ENCODE results near the gene ZSCAN5A.
"Not testable (repeated sequence)": the region's sequence is repeated elsewhere in the genome, so short reads cannot be mapped to it uniquely, and the experiment has no call there.

ZSCAN5A gene

GRCh38 chr19:56314018-56314380, 640 bp downstream of the ZSCAN5A start:
- DNase-seq, result no peak

DNA sequence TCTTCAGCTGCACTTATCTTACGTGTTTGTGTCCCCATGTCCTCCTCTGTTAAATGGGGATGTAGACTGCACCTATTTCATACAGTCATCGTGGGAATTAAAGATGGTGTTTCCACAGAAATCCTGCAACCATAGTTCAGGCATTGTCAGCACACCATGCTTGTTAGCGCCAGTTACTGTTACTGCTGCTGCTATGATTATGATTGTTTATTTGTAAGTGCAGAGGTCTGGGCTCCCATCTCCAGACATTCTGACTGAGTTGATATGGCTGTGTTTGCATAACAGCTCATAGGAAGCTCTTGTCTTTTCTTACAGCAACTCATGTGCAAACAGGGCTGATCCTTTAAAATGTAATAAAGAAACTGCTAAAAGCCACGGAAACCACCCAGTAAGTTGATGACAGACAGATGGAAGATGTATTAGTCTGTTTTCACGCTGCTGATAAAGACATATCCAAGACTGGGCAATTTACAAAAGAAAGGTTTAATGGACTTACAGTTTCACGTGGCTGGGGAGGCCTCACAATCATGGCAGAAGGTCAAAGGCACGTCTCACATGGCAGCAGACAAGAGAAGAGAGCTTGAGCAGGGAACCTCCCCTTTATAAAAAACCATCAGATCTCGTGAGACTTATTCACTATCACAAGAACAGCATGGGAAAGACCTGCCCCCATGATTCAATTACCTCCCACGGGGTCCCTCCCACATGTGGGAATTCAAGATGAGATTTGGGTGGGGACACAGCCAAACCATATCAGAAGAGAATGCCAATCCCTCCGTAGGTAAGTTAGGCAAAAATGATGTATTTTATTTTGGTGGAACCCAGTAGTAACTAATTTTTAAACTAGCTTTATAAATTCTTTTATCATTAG, 1.6 kb downstream of the ZSCAN5A start:
- DNase-seq, result no peak

DNA sequence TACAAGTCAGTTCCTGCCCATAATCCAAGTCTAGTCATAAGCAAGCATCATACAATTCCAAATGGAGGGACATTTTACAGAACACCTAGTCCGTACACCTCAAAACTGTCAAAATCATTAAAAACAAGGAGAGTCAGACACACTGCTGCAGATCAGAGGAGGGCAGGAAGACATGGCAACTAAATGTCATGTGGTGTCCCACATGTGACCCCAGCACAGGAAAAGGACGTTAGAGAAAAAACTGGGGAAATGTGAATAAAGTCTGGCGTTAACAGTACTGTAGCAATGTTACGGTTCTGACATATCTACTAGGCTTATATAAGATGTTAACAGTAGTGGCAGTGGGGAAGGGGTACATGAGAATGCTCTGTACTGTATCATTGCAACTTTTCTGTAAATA, 2.3 kb downstream of the ZSCAN5A start:
- no peak for DNase-seq

DNA sequence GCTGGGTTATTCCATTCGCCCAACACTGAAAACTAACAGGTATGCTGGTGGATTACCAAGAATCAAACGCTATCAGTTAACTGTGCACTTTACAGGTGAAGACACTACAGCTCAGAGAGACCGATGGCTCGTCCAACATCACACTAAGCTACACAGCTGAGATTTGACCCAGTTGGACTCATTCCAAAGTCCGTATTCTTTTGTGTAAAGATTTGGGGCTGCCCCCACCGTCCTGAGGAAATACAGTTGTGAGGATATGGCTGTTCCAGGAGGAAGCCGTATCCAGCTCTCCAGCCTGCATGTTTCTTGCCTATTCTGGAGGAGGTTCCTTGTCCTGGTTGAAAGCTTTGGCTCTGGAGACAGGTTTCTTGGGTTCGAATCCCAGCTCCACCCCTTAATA, 4.2 kb downstream of the ZSCAN5A start:
- no peak for DNase-seq

- DNase-seq, result peak; percentile 48
Measured at GRCh38 chr19:56309511-56310185, 5.0 kb downstream of the ZSCAN5A start.

- DNase-seq, result no peak
Measured at GRCh38 chr19:56308792-56309191, 5.8 kb downstream of the ZSCAN5A start.

DNA sequence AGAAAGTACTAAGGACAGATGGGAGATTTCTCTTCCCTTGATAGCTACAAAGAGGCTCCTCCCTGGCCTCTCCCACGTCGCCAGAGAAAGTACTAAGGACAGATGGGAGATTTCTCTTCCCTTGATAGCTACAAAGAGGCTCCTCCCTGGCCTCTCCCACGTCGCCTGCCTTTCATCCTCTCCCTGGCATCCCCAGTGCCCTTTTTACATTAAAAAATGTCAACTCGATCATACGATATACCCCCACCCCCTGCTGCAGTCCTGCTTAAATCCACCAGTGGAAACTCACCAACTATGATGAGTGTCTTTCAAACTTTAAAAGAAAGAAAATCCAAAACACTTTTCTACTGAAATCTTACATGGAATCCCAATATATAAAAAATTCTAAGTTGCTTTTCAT, 7.6 kb downstream of the ZSCAN5A start:
- not testable (repeated sequence) for DNase-seq

DNA sequence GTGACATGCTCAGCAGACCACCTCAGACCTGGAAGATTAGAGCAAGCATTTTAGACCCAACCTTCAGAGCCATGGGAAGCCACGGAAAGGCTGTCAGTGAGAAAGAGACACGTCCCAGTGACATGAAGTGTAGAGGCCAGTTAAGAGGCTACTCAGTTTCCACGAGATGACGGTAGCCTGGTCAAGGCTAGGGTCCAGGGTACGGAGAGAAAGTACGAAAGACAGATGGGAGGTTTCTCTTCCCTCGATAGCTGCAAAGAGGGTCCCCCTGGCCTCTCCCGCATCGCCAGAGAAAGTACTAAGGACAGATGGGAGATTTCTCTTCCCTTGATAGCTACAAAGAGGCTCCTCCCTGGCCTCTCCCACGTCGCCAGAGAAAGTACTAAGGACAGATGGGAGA, 8.6 kb downstream of the ZSCAN5A start:
- DNase-seq, result no peak

DNA sequence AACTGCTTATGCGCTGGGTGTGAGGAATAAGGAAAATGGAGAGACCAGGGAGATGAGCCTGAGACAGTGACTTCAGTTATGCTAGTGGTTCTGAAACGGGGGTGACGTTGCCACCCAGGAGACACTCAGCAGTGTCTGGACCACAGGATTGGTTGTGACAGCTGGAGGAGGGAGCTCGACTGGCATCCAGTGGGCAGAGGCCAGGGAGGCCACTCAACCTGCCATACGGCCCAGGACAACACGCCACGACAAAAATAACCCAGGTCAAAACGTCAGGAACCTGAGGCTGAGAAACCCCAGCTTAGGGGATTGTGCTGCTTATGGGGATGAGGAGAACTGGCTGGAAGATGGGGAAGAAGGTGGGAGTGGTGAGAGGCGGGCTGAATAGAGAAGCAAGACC, 10.4 kb downstream of the ZSCAN5A start:
- DNase-seq, result no peak

GRCh38 chr19:56301886-56302620, 12.6 kb downstream of the ZSCAN5A start:
- no peak for DNase-seq

- no peak for DNase-seq
Measured at GRCh38 chr19:56301155-56301554, 13.5 kb downstream of the ZSCAN5A start.

- no peak for DNase-seq
Measured at GRCh38 chr19:56299688-56300087, 15.0 kb downstream of the ZSCAN5A start.

DNA sequence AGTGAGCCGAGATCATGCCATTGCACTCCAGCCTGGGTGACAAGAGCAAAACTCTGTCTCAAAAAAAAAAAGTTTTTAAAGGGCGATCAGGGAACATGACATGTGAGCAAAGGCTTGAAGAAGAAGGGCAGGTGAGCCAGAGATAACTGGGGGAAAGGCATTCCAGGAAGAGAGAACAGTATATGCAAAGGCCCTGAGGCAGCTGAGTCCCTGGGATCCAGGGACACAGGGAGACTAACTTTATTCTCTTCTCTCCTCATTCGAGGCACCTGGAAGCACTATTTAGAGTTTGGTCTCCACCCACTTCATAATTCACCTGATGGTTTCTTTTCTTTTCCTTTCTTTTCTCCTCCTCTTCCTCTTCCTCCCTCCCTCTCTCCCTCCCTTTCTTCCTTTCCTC, 17.6 kb downstream of the ZSCAN5A start:
- no peak for DNase-seq

DNA sequence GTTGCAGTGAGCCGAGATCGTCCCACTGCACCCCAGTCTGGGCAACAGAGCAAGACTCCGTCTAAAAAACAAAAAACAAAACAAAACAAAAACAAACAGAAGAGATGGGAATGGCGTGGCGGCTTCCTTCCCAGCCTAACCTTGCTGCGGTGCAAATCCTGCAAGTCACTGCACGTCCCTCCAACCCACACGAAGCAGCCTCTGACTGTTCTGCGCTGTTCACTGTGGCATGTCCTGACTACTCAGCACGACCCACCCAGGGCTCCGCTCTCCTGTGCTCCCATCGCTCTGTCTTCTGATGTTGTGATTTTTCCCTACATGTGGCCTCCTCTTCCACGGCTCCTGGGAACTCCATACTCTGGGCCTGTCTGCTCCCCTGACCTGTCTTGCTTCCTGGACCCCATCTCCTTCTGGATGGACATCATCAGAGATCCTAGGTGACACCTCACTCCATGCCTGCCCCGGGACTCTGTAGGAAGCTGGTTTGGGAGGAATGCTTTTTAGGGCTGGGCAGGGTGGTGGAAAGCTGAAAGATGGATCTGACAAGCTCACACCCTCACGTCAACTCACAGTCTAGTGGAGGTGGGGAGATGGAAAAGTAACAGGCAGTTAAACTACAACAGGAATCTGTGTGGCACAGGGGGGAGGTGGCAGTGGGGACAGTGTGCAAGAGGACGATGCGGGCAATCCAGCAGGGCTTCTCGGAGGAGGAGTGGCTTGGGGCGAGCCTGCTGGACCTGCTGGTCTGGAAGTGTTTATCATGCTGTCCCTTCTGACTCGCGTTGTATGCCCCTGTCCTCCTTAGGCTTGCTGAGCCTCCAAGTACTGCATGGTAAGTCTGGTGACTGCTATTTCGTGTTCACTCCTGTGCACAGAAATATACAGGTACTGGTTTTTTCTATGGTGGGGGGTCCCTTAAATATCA, 18.8 kb downstream of the ZSCAN5A start:
- no peak for DNase-seq

DNA sequence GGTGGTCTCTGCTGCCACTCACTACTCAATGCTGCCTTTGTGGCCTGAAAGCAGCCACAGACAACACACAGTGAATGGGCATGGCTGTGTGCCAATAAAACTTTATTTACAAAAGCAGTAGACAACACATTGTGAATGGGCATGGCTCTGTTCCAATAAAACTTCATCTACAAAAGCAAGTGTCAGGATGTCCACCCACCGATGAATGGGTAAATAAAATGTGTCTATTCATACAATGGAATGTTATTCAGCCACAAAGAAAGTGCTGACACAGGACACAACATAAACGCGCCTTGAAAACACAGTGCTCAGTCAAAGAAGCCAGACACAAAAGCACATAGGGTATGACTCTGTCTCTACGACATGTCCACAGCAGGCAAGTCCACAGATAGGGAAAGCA, 20.1 kb downstream of the ZSCAN5A start:
- no peak for DNase-seq

DNA sequence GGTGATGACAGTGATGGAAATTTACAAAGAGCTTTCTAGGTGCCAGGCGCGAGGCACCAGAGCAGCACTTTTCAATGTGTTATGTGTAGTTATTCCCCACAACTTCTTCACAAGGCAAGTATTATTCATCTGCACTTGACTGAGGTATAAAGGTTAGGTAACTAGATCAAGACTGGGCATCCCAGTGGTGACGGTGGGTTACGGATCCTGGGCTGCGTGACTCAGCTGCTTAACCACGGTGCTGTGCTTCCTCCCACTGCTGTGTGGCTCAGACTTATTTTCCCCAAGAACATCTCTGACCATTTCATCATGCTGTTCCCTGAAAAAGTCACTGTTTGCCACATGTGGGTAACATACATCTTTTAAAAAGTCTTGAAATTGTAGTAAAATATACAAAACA, 22.8 kb downstream of the ZSCAN5A start:
- no peak for DNase-seq

- DNase-seq, result no peak
Measured at GRCh38 chr19:56290104-56290503, 24.5 kb downstream of the ZSCAN5A start.

DNA sequence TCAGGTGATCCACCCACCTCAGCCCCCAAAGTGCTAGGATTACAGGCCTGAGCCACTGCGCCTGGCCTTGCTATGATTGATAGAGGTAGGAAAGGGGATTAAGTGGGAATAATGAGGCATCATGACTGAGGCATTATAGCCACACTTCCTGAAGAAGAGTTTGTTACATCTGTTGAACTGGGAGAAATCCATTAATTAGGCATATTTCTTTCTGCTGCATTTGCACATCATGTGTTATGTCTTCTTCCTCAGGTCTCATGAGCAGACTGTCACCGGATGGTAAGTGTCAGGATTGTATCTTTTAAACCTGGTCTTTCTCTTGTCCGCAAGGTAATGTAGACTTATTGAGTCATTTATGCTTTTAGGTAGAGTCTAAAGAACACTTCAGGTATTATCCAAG, 29.9 kb downstream of the ZSCAN5A start:
- no peak for DNase-seq

DNA sequence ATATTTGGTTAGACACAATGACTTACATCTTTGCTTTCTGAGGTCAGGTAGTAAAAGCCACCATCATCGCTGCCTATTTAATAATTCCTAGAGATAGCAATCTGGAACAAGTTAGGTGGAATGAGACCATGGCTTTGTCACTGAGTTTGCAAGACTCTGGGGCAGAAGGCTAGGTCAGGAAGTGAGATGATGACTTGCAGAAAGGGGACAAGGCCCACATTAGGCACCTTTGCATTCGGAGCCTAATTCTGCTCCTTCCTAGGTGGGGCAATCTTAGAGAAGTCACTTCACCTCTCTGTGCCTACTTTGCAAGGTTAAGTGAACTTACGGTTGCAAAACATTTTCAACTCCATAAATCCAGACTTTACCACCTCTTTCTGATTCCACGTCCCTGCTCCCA, 31.8 kb downstream of the ZSCAN5A start:
- no peak for DNase-seq

DNA sequence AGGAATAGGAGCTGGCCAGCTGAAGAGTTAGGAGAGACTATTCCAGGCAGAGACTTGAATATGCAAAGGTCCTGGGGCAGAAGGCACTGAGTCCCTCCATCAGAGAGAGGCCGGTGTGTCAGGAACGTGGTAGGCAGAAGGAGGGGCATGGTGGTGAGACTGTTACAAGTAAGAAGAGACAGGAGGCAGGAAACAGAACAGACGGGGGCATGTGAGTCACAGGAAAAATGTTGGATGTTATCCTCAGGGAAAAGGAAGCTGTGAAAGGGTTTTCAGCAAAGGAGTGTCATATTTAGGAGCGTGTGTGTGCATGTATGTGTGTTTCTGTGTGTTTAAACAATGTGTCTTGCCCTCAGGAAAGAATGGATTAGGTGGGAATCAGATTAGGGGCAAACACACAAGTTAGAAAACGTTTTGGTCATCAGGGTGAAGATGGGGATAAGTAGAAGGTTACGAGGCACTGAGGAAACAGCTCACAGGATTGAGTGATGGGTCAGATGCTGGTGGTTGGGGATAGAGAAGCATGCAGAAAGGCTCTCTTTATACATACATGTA, 41.0 kb downstream of the ZSCAN5A start:
- DNase-seq, result no peak

GRCh38 chr19:56272161-56272798, 42.4 kb downstream of the ZSCAN5A start, which contains the start of gene EDDM13:
Gene EDDM13 (plus strand): TSS chr19:56272748. CDS start chr19:56272835, 87 bp downstream.
- no peak for DNase-seq

GRCh38 chr19:56271151-56271550, 43.5 kb downstream of the ZSCAN5A start:
- DNase-seq, result no peak
